ENCODE results near the gene SGPP1. TPM values are rescaled to one million over a fixed set of nuclear protein-coding genes. Genes with fewer than 3 reads are reported as not detected.

The SGPP1 gene, protein sequence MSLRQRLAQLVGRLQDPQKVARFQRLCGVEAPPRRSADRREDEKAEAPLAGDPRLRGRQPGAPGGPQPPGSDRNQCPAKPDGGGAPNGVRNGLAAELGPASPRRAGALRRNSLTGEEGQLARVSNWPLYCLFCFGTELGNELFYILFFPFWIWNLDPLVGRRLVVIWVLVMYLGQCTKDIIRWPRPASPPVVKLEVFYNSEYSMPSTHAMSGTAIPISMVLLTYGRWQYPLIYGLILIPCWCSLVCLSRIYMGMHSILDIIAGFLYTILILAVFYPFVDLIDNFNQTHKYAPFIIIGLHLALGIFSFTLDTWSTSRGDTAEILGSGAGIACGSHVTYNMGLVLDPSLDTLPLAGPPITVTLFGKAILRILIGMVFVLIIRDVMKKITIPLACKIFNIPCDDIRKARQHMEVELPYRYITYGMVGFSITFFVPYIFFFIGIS
- 15.5 and 16.9 TPM in 2 replicates for total RNA-seq

DNA sequence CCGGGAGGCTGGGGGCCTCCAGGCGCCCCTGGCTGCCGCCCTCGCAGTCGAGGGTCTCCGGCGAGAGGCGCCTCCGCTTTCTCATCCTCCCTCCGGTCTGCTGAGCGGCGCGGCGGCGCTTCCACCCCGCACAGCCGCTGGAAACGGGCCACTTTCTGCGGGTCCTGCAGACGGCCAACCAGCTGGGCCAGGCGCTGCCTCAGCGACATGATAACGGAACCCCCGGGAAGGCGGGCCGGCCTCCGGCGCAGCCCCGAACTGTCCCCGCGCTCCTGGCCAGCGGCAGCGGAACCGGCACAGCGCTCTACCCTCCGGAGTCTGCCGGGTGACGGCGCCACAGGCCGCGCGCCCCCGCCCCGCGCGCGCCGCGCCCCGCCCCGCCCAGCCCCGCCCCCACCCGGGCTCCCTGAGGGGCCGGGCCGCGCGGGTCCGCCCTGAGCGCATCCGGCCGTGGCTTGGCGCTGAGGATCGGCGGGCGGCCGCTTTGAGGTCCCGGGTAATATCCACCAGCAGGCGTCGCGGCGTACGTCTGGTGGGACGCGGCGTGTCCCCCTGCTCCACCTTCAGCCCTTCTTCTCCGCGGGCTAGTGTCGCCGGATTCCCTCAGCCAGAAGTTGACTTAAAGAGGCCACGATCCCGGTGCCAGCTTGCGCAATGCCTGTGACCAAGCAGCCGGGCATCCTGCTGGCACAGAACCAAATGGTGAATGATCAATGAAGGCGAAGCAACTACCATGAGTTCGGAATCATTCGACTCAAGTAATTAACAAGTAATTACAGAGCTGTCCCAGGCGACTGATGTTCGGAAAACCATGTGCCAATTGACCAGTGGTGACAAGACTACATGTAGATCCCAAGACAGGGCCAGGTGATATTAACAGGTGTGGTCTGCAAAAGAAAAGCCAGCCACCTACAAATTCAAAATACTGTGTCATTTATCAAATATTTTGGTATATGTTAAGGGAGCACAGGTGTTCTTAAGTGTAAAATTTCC is at the start of gene SGPP1:
SGPP1 (minus strand) TSS at position 330 of the 993 bp plus-strand sequence; CDS start at position 209, 121 bp downstream.

DNA sequence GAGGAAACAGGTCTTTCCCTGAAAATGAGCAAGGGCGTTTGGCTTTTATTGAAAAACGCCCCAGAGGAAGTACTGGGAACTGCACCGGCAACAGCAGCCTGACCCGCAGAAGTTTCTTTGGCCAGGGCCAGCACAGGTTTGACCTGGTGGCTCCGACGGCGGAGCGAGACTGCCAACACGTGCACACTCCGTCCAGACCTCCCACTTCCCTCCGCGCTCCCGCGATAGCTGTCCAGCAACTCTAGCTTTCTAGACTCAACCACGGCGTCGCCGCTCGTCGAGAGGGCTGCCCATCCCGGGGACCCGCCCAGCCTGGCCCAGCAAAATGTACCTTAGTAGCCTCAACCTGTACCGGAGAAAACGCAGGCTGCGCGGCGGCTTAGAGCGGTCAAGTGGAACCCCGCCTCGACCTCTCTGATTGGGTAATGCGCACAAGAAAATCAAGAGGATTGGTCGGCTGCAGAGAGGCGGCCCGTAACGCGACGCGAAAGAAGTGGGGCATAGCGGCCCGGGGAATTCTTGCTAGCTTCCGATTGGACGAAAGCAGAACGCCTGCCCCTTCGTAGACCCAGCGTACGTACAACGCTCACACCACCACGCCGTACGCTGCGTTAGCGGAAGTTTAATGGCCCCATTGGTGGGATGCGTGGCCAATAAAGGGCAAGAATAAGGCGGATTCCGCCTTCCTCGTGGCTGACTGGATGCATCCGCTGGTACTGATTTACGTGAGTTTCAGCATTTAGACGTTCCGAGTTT is 86.2 kb downstream of the SGPP1 start, which contains the start of gene WDR89:
WDR89 (minus strand) TSS at position 399 of the 756 bp plus-strand sequence. CDS start 41,929 bp downstream, outside the sequence.

Other genes with a start within 250 kb of the SGPP1 start
- 9.4 and 13.7 TPM in 2 replicates for gene PPP2R5E, start 184.7 kb downstream of the SGPP1 start, total RNA-seq
- 3.3 and 5.1 TPM in 2 replicates for gene WDR89, start 86.2 kb downstream of the SGPP1 start, total RNA-seq
- gene SYNE2, start 124.9 kb upstream of the SGPP1 start, total RNA-seq = 33.6 and 65.3 TPM in 2 replicates